Measurements from ENCODE around the gene TOMT.

The TOMT gene

GRCh38 chr11:72120930-72121329 lies 15.2 kb downstream of the TOMT start:
- Histone ChIP-seq H3K27ac (ENCODE audit: low read depth, low read length, poor library complexity, severe bottlenecking) (no peak overlapping the region), H3K27me3 (ENCODE audit: insufficient read depth, low read length) (peaks cover 7% of the 10 kb centered on the region; the same call in 1 of the 2 replicates), H3K4me1 (ENCODE audit: insufficient read depth, low read length, severe bottlenecking) (no peaks in the 10 kb centered on the region), H3F3A (ENCODE audit: insufficient read depth, low read length) (no peaks in the 10 kb centered on the region), H3K36me3 (ENCODE audit: insufficient read depth, low read length) (no peaks in the 10 kb centered on the region; the same call in 1 of the 2 replicates), H2AFZ (ENCODE audit: low read length) (no peak overlapping the region), H3K4me3 (ENCODE audit: low read depth, low read length, poor library complexity, severe bottlenecking) (no peak overlapping the region), H3K9me2 (ENCODE audit: low read depth, low read length) (no peaks in the 10 kb centered on the region), H3K9ac (ENCODE audit: low read length) (no peak overlapping the region), H4K20me1 (ENCODE audit: insufficient read depth, low read length) (no peaks in the 10 kb centered on the region), H3K79me2 (ENCODE audit: insufficient read depth, low read length) (no peaks in the 10 kb centered on the region), H3K9me3 (ENCODE audit: low read length) (no peaks in the 10 kb centered on the region), H3K4me2 (ENCODE audit: low read length) (no peak overlapping the region)
- TF ChIP-seq EZH2 (IDR thresholded peaks at IDR 0.05; ENCODE audit: borderline replicate concordance, low read length) (no peak), CTCF (IDR thresholded peaks at IDR 0.05; ENCODE audit: low read length) (no peak)

- Histone ChIP-seq H3K79me2 (ENCODE audit: insufficient read depth, low read length) (no peaks in the 10 kb centered on the region), H3F3A (ENCODE audit: insufficient read depth, low read length) (no peaks in the 10 kb centered on the region), H3K9me2 (ENCODE audit: low read depth, low read length) (no peaks in the 10 kb centered on the region), H3K27ac (ENCODE audit: low read depth, low read length, poor library complexity, severe bottlenecking) (no peak overlapping the region), H3K4me1 (ENCODE audit: insufficient read depth, low read length, severe bottlenecking) (no peaks in the 10 kb centered on the region), H3K4me2 (ENCODE audit: low read length) (no peak overlapping the region), H3K9ac (ENCODE audit: low read length) (no peak overlapping the region), H3K9me3 (ENCODE audit: low read length) (0 out of 2 replicates have a peak, but pooled peaks cover 4% of the 10 kb centered on the region), H3K27me3 (ENCODE audit: insufficient read depth, low read length) (peaks cover 7% of the 10 kb centered on the region; the same call in 1 of the 2 replicates), H3K36me3 (ENCODE audit: insufficient read depth, low read length) (no peaks in the 10 kb centered on the region; the same call in 1 of the 2 replicates), H4K20me1 (ENCODE audit: insufficient read depth, low read length) (no peaks in the 10 kb centered on the region), H2AFZ (ENCODE audit: low read length) (no peak overlapping the region), H3K4me3 (ENCODE audit: low read depth, low read length, poor library complexity, severe bottlenecking) (no peak overlapping the region)
- TF ChIP-seq EZH2 (IDR thresholded peaks at IDR 0.05; ENCODE audit: borderline replicate concordance, low read length) = no peak
- TF ChIP-seq CTCF (IDR thresholded peaks at IDR 0.05; ENCODE audit: low read length) = no peak
These were observed 16.9 kb downstream of the TOMT start for GRCh38 chr11:72122607-72123006.

- Histone ChIP-seq H3K27me3 (ENCODE audit: insufficient read depth, low read length) (peaks cover 7% of the 10 kb centered on the region; the same call in 1 of the 2 replicates), H3F3A (ENCODE audit: insufficient read depth, low read length) (no peaks in the 10 kb centered on the region), H2AFZ (ENCODE audit: low read length) (no peak overlapping the region), H3K9me3 (ENCODE audit: low read length) (peaks cover 4% of the 10 kb centered on the region; the same call in 1 of the 2 replicates), H4K20me1 (ENCODE audit: insufficient read depth, low read length) (no peaks in the 10 kb centered on the region), H3K79me2 (ENCODE audit: insufficient read depth, low read length) (no peaks in the 10 kb centered on the region), H3K9ac (ENCODE audit: low read length) (no peak overlapping the region), H3K4me2 (ENCODE audit: low read length) (no peak overlapping the region), H3K4me3 (ENCODE audit: low read depth, low read length, poor library complexity, severe bottlenecking) (no peak overlapping the region), H3K4me1 (ENCODE audit: insufficient read depth, low read length, severe bottlenecking) (no peaks in the 10 kb centered on the region), H3K27ac (ENCODE audit: low read depth, low read length, poor library complexity, severe bottlenecking) (no peak overlapping the region), H3K9me2 (ENCODE audit: low read depth, low read length) (no peaks in the 10 kb centered on the region), H3K36me3 (ENCODE audit: insufficient read depth, low read length) (no peaks in the 10 kb centered on the region; the same call in 1 of the 2 replicates)
- TF ChIP-seq CTCF (IDR thresholded peaks at IDR 0.05; ENCODE audit: low read length) (no peak), EZH2 (IDR thresholded peaks at IDR 0.05; ENCODE audit: borderline replicate concordance, low read length) (no peak)
These were observed 17.5 kb downstream of the TOMT start for GRCh38 chr11:72123117-72123653.

Measured in OCI-LY1 (cell line).